Trophoblast cell (in vitro differentiated cells and primary cell): ENCODE results near the gene B9D2.
A peak's percentile ranks its signal among the peaks of the same experiment; 100 is the strongest.

ENCODE experiments used
- DNase-seq, 2 donors: peaks; one replicate each; pipeline ENCODE4 v3.0.0-alpha.2; 2016
- H2AFZ ChIP-seq: 2 replicates; pipeline ENCODE4 v1.6.1; 2013; ENCODE audit warnings: low read length, moderate library complexity, mild to moderate bottlenecking; ENCODE audit not compliant: insufficient read depth, poor library complexity
- H2AK5ac ChIP-seq: 2 replicates; pipeline ENCODE4 v1.6.1; 2013; ENCODE audit warnings: mild to moderate bottlenecking, low read length
- H2BK120ac ChIP-seq: 2 replicates; pipeline ENCODE4 v1.6.1; 2013; ENCODE audit warnings: low read length, mild to moderate bottlenecking, moderate library complexity; ENCODE audit not compliant: insufficient read depth, poor library complexity
- H2BK12ac ChIP-seq: 2 replicates; pipeline ENCODE4 v1.6.1; 2013; ENCODE audit warnings: mild to moderate bottlenecking, low read length, moderate library complexity
- H2BK5ac ChIP-seq: 2 replicates; pipeline ENCODE4 v1.6.1; 2013; ENCODE audit warnings: low read length, low read depth, moderate library complexity, mild to moderate bottlenecking; ENCODE audit not compliant: poor library complexity
- H3K14ac ChIP-seq: 2 replicates; pipeline ENCODE4 v1.6.1; 2013; ENCODE audit warnings: mild to moderate bottlenecking, low read length
- H3K18ac ChIP-seq: 2 replicates; pipeline ENCODE4 v1.6.1; 2013; ENCODE audit warnings: mild to moderate bottlenecking, low read length
- H3K23ac ChIP-seq: 2 replicates; pipeline ENCODE4 v1.6.1; 2013; ENCODE audit warnings: low read length
- H3K27ac ChIP-seq: 2 replicates; pipeline ENCODE4 v1.5.1; 2013; ENCODE audit warnings: low read depth, mild to moderate bottlenecking, inconsistent platforms, low read length, moderate library complexity
- H3K27me3 ChIP-seq: 2 replicates; pipeline ENCODE4 v1.6.1; 2013; ENCODE audit warnings: inconsistent platforms, mild to moderate bottlenecking, low read length, moderate library complexity; ENCODE audit not compliant: insufficient read depth
- H3K36me3 ChIP-seq, 2 experiments: 1 replicate in 1 of 2; 2 replicates in 1 of 2; pipeline ENCODE4 v1.6.1; 2013; ENCODE audit warnings: low read length in 2 of 2, mild to moderate bottlenecking in 2 of 2, moderate library complexity in 1 of 2; ENCODE audit not compliant: insufficient read depth in 2 of 2, control insufficient read depth in 1 of 2
- H3K4ac ChIP-seq: 2 replicates; pipeline ENCODE4 v1.6.1; 2013; ENCODE audit warnings: low read depth, mild to moderate bottlenecking, low read length, moderate library complexity
- H3K4me1 ChIP-seq, 2 experiments: 1 replicate in 1 of 2; 2 replicates in 1 of 2; pipeline ENCODE4 v1.6.1; 2013; ENCODE audit warnings: low read length in 2 of 2, mild to moderate bottlenecking in 2 of 2, moderate library complexity in 1 of 2; ENCODE audit not compliant: insufficient read depth in 2 of 2, control insufficient read depth in 1 of 2
- H3K4me2 ChIP-seq: 2 replicates; pipeline ENCODE4 v1.6.1; 2013; ENCODE audit warnings: inconsistent platforms, mild to moderate bottlenecking, low read length, moderate library complexity
- H3K4me3 ChIP-seq: 2 replicates; pipeline ENCODE4 v1.5.1; 2013; ENCODE audit warnings: mild to moderate bottlenecking, low read depth, low read length, inconsistent platforms
- H3K79me1 ChIP-seq: one replicate; pipeline ENCODE4 v1.6.1; 2013; ENCODE audit warnings: low read length
- H3K79me2 ChIP-seq: 2 replicates; pipeline ENCODE4 v1.6.1; 2013; ENCODE audit warnings: low read length, mild to moderate bottlenecking; ENCODE audit not compliant: control insufficient read depth, insufficient read depth, poor library complexity
- H3K9ac ChIP-seq: 2 replicates; pipeline ENCODE4 v1.6.1; 2013; ENCODE audit warnings: mild to moderate bottlenecking, low read length
- H3K9me3 ChIP-seq: 2 replicates; pipeline ENCODE4 v1.6.1; 2013; ENCODE audit warnings: low read depth, mild to moderate bottlenecking, control low read depth, inconsistent platforms, low read length; ENCODE audit not compliant: insufficient read depth
- H4K12ac ChIP-seq: 2 replicates; pipeline ENCODE4 v1.6.1; 2013; ENCODE audit warnings: low read depth, mild to moderate bottlenecking, low read length, moderate library complexity
- H4K8ac ChIP-seq: 2 replicates; pipeline ENCODE4 v1.6.1; 2013; ENCODE audit warnings: low read depth, mild to moderate bottlenecking, low read length, moderate library complexity
- H4K91ac ChIP-seq: one replicate; pipeline ENCODE4 v1.6.1; 2013; ENCODE audit warnings: low read depth, mild to moderate bottlenecking, low read length, moderate library complexity
- WGBS: extraction: QIAGEN DNeasy Blood & Tissue Kit; methylation state at CpG from one replicate; pipeline ENCODE4 v1.1.7; 2013; ENCODE audit warnings: missing lambda C conversion rate; ENCODE audit not compliant: insufficient read length, insufficient coverage; ENCODE audit errors: extremely low coverage; 5-methylcytosine and 5-hydroxymethylcytosine counted together

The B9D2 gene

DNA sequence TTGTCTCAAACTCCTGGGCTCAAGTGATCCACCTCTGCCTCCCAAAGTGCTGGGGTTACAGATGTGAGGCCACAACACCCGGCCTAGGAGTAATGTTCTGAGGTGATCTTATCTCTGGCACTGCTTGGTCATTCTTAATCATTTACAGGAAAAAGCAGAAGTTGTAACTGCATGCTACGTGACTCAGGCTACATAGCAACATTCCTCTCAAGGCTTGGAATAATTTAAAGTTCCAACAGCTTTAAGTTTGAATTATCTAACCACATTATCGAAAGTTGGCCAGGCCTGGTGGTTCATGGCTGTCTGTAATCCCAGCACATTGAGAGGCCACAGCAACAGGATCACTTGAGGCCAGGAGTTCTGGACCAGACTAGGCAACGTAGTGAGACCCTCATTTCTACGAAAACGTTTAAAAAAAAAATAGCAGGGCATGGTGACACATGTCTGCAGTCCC lies 3.9 kb upstream of the B9D2 start:
- Histone ChIP-seq H3K4me3 (no peak overlapping the region), H3K79me1 (peaks cover 8% of the 10 kb centered on the region), H4K91ac (peak overlapping the region; percentile 61), H3K14ac (no peak overlapping the region), H3K36me3 (no peaks in the 10 kb centered on the region), H2AFZ (no peak overlapping the region), H3K23ac (no peak overlapping the region), H3K18ac (no peak overlapping the region), H2BK120ac (no peak overlapping the region), H3K4ac (no peak overlapping the region), H3K4me1 (peaks cover 4 to 6% of the 10 kb centered on the region in 2 experiments), H3K27me3 (no peaks in the 10 kb centered on the region), H2BK5ac (no peak overlapping the region), H3K9me3 (no peaks in the 10 kb centered on the region), H3K79me2 (peaks cover 2% of the 10 kb centered on the region), H4K8ac (no peak overlapping the region), H3K9ac (no peak overlapping the region), H2BK12ac (no peak overlapping the region), H3K4me2 (no peak overlapping the region), H4K12ac (no peak overlapping the region), H3K27ac (no peak overlapping the region), H2AK5ac (no peak overlapping the region)
- no CpG with 5 or more reads among the region's 6 CpGs for WGBS
- peak; percentile 81 to 93 for DNase-seq

DNA sequence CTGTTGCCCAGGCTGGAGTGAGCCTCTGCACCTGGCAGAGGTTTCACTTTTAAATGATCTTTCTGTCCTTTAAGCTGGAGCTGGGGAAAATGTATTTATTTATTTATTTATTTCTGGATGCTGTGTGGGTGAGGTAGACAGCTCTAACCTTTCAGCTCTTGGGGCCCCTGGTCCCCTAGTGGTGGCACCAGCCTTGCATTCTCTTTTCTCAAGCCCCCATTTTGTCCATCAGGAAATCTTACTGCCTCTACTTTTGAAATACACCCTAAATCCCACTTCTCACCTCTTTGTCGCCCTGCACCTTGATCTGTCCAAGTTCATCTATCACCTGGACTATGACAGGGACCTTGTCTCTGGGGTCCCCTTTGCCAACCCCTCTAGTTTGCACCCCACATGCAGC lies 2.1 kb upstream of the B9D2 start:
- H2BK5ac ChIP-seq: no peak overlapping the region
- no peak overlapping the region for H2AFZ ChIP-seq
- WGBS: no CpG with 5 or more reads among the region's 1 CpG
- H3K79me2 ChIP-seq: peaks cover 2% of the 10 kb centered on the region
- no peak overlapping the region for H3K18ac ChIP-seq
- DNase-seq: no peak
- H3K79me1 ChIP-seq: peaks cover 8% of the 10 kb centered on the region
- no peaks in the 10 kb centered on the region for H3K9me3 ChIP-seq
- no peak overlapping the region for H4K91ac ChIP-seq
- H3K27ac ChIP-seq: no peak overlapping the region
- H3K14ac ChIP-seq: no peak overlapping the region
- H3K4me3 ChIP-seq: no peak overlapping the region
- H3K36me3 ChIP-seq: no peaks in the 10 kb centered on the region
- no peak overlapping the region for H2AK5ac ChIP-seq
- H4K12ac ChIP-seq: no peak overlapping the region
- H2BK120ac ChIP-seq: no peak overlapping the region
- no peak overlapping the region for H3K23ac ChIP-seq
- peaks cover 4 to 6% of the 10 kb centered on the region in 2 experiments for H3K4me1 ChIP-seq
- H3K4ac ChIP-seq: no peak overlapping the region
- no peak overlapping the region for H2BK12ac ChIP-seq
- H4K8ac ChIP-seq: no peak overlapping the region
- no peaks in the 10 kb centered on the region for H3K27me3 ChIP-seq
- H3K9ac ChIP-seq: no peak overlapping the region
- no peak overlapping the region for H3K4me2 ChIP-seq

GRCh38 chr19:41364524-41365391 lies 809 bp upstream of the B9D2 start:
- Histone ChIP-seq H3K4me2 (peak overlapping the region; percentile 89), H2BK5ac (peak overlapping the region; percentile 43), H3K9me3 (no peaks in the 10 kb centered on the region), H3K79me2 (peaks cover 2% of the 10 kb centered on the region), H3K27me3 (no peaks in the 10 kb centered on the region), H4K91ac (peak overlapping the region; percentile 47), H2BK12ac (no peak overlapping the region), H3K36me3 (no peaks in the 10 kb centered on the region), H3K9ac (peak overlapping the region; percentile 82), H3K23ac (no peak overlapping the region), H3K27ac (peak overlapping the region; percentile 48), H3K79me1 (peaks cover 8% of the 10 kb centered on the region), H2BK120ac (peak overlapping the region; percentile 48), H2AFZ (peak overlapping the region; percentile 27), H2AK5ac (peak overlapping the region; percentile 77), H4K12ac (peak overlapping the region; percentile 45), H3K4me1 (peaks cover 4 to 6% of the 10 kb centered on the region in 2 experiments), H3K18ac (peak overlapping the region; percentile 12), H3K4me3 (peak overlapping the region; percentile 72), H3K14ac (peak overlapping the region; percentile 25), H3K4ac (peak overlapping the region; percentile 7), H4K8ac (peak overlapping the region; percentile 69)
- peak in 1 of 2 donors; percentile 32 for DNase-seq
- no CpG with 5 or more reads among the region's 14 CpGs for WGBS

DNA sequence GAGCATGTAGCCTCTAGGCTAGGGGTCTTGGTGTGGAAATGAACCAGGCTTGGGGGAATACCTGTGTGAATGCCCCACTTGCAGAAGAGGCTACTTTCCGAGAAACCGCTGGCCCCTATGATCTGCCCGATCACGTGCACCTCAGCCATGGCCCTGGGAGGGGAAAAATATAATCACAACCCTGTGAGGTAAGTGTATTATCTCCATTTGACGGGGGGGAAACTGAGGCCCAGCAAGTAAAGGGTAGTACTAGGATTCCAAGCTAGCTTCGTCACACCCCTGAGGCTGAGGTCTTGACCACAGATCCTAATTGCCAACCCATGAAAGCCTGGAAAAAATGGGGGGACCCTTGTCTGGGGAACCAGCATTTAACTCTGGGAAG lies 587 bp downstream of the B9D2 start:
- H3K23ac ChIP-seq: no peak overlapping the region
- no peaks in the 10 kb centered on the region for H3K36me3 ChIP-seq
- peaks cover 8% of the 10 kb centered on the region for H3K79me1 ChIP-seq
- H3K4me3 ChIP-seq: peak overlapping the region; percentile 56
- peak overlapping the region; percentile 11 for H2AK5ac ChIP-seq
- peak overlapping the region; percentile 83 for H3K4me2 ChIP-seq
- H3K27me3 ChIP-seq: no peaks in the 10 kb centered on the region
- H4K12ac ChIP-seq: peak overlapping the region; percentile 9
- WGBS: no CpG with 5 or more reads among the region's 6 CpGs
- H3K4ac ChIP-seq: no peak overlapping the region
- H3K9me3 ChIP-seq: no peaks in the 10 kb centered on the region
- peak overlapping the region; percentile 90 for H2AFZ ChIP-seq
- H3K27ac ChIP-seq: no peak overlapping the region
- peak overlapping the region; percentile 75 for H4K91ac ChIP-seq
- peak overlapping the region; percentile 87 for H4K8ac ChIP-seq
- no peak overlapping the region for H2BK12ac ChIP-seq
- DNase-seq: no peak
- peaks cover 4 to 6% of the 10 kb centered on the region in 2 experiments for H3K4me1 ChIP-seq
- H2BK5ac ChIP-seq: no peak overlapping the region
- peak overlapping the region; percentile 28 for H3K18ac ChIP-seq
- peak overlapping the region; percentile 55 for H3K14ac ChIP-seq
- H3K9ac ChIP-seq: peak overlapping the region; percentile 36
- H2BK120ac ChIP-seq: peak overlapping the region; percentile 21
- peaks cover 2% of the 10 kb centered on the region for H3K79me2 ChIP-seq
